ENCODE results near the gene KRTAP4-8.

DNA sequence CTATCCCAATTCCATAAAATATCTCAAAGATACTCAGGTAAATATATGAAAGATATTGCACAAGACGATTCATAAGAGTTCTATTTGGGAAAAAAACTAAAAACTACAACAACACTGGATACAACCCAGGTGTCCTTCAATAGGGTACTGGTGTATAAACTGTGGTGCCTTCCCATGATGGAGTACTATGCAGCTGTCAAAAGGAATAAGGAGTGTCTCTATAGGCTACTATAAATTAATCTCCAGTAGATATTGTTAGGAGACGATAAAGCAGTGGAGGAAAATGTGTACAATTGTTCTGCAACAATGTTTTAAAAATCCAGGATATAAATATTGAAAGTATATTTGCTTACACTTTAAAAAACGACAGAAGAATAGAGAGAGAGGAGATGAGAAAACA is 28.5 kb upstream of the KRTAP4-8 start:
- TF ChIP-seq, protein P1, sequence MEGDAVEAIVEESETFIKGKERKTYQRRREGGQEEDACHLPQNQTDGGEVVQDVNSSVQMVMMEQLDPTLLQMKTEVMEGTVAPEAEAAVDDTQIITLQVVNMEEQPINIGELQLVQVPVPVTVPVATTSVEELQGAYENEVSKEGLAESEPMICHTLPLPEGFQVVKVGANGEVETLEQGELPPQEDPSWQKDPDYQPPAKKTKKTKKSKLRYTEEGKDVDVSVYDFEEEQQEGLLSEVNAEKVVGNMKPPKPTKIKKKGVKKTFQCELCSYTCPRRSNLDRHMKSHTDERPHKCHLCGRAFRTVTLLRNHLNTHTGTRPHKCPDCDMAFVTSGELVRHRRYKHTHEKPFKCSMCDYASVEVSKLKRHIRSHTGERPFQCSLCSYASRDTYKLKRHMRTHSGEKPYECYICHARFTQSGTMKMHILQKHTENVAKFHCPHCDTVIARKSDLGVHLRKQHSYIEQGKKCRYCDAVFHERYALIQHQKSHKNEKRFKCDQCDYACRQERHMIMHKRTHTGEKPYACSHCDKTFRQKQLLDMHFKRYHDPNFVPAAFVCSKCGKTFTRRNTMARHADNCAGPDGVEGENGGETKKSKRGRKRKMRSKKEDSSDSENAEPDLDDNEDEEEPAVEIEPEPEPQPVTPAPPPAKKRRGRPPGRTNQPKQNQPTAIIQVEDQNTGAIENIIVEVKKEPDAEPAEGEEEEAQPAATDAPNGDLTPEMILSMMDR (IDR thresholded peaks at IDR 0.05; ENCODE audit: poor library complexity): no peak
- TF ChIP-seq EZH2phosphoT487 (IDR thresholded peaks at IDR 0.05; ENCODE audit: low read depth, severe bottlenecking, unreplicated experiment): no peak
